NB4 (cell line): ENCODE data around the gene TSGA10.

Experiments used
- POLR2A ChIP-seq: IDR thresholded peaks from 2 replicates; pipeline ENCODE4 v1.6.1; 2011; ENCODE audit warnings: mild to moderate bottlenecking; ENCODE audit not compliant: insufficient read length; ENCODE audit errors: extremely low read depth
- TF ChIP-seq, protein P1 (sequence below): IDR thresholded peaks from 2 replicates; pipeline ENCODE4 v1.6.1; 2011; ENCODE audit warnings: low read depth, low read length

DNA sequence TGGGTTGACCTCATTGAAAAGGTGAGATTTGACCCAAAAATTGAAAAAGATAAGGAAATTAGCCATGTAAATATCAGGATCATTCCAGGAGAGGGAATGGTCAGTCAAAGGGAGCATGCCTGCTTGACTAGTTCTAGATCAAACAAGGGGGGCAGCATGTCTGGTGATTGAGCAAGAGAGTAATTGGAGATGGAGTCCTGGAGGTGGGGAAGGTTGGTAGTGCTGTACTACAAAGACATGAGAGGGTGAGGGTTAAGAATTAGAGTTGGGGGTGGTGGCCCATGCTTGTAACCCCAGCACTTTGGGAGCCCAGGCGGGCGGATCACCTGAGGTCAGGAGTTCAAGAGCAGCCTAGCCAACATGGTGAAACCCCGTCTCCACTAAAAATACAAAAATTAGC, 28.3 kb upstream of the TSGA10 start:
- no peak for TF ChIP-seq POLR2A
- TF ChIP-seq, protein P1, sequence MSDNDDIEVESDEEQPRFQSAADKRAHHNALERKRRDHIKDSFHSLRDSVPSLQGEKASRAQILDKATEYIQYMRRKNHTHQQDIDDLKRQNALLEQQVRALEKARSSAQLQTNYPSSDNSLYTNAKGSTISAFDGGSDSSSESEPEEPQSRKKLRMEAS, result no peak
